Thyroid gland (tissue), 4 donors: ENCODE results near the gene LHFPL6.

Source experiments
- POLR2A ChIP-seq, 2 donors: fragments of 450-650 bp; IDR thresholded peaks; one replicate each; pipeline ENCODE4 v1.6.1; 2017; ENCODE audit warnings: antibody characterized with exemption in 2 of 2, mild to moderate bottlenecking in 2 of 2, moderate library complexity in 1 of 2
- TF ChIP-seq, protein P1 (sequence below), 6 experiments: fragments of 200-600 bp in 3 of 6; fragments of 450-650 bp in 3 of 6; sonication (generic) in 3 of 6; IDR thresholded peaks; one replicate each; pipeline ENCODE4 v1.5.1; 2016 to 2019; ENCODE audit warnings: antibody characterized with exemption in 6 of 6, mild to moderate bottlenecking in 2 of 6, inconsistent platforms in 1 of 6, moderate library complexity in 1 of 6

DNA sequence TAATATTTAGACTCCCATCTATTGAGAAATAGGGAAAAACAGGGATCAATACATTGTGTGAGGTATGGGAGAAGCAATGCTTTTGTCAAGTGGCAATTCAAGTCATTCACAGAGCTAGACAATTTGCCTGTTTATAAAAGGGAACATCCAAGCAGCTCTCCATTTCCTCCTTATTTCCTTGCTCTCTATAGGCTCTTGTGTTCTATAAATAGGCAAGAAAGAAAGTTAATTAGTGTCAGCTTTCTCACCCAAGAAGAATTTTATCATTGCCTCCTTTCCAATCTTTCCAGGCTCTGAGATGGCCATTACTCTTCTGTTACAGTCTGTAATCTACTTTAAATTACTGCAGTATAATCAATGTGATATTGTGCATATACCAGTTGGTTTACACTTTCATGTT is 199.9 kb downstream of the LHFPL6 start:
- TF ChIP-seq, protein P1, sequence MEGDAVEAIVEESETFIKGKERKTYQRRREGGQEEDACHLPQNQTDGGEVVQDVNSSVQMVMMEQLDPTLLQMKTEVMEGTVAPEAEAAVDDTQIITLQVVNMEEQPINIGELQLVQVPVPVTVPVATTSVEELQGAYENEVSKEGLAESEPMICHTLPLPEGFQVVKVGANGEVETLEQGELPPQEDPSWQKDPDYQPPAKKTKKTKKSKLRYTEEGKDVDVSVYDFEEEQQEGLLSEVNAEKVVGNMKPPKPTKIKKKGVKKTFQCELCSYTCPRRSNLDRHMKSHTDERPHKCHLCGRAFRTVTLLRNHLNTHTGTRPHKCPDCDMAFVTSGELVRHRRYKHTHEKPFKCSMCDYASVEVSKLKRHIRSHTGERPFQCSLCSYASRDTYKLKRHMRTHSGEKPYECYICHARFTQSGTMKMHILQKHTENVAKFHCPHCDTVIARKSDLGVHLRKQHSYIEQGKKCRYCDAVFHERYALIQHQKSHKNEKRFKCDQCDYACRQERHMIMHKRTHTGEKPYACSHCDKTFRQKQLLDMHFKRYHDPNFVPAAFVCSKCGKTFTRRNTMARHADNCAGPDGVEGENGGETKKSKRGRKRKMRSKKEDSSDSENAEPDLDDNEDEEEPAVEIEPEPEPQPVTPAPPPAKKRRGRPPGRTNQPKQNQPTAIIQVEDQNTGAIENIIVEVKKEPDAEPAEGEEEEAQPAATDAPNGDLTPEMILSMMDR (IDR thresholded peaks at IDR 0.05), result no peak
- TF ChIP-seq POLR2A (IDR thresholded peaks at IDR 0.05), result no peak
